Left kidney (tissue), 2 donors: Measurements from ENCODE around the gene DNAJC6. TPM values are rescaled to one million over a fixed set of nuclear protein-coding genes. Genes with fewer than 3 reads are reported as not detected.
"Not testable (repeated sequence)": the region's sequence is repeated elsewhere in the genome, so short reads cannot be mapped to it uniquely, and the experiment has no call there.

Source experiments
- DNase-seq: peaks from one replicate; pipeline ENCODE4 v3.0.0-alpha.2; 2013
- polyA plus RNA-seq: library from polyadenylated mRNA; unstranded; fragments of 120-200 nt; gene quantifications from one replicate; pipeline ENCODE4 v1.2.1, GENCODE V29; 2013; ENCODE audit not compliant: insufficient read length

DNAJC6 gene
- polyA plus RNA-seq, 1 donor: 6.6 TPM

DNA sequence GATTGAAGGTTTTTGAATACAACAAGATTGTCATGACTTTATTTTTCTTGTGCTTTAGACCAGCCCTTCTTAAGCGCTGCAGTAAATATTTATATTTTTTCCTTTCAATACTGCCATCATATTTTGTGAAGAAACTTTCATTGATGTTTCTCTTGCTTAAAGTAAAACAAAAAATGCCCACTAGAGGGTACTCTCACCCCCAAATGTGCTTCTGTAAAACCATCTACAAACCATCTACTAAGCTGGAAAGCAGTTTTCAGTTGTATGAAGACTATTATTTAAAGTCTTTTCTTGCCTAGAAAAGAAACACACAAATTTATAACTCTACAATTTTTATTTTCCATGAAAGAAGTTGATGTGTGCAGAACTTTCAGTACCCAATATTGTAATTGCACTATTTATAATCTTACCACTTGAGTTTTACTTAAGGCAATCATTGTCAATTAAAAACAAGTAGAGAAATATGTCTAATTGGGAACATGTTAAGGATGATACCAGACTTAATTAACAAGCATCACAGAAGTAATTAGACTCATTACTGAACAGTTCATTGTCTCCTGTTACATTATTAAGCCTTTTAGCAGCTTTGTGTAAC, 121.9 kb downstream of the DNAJC6 start:
- peak; percentile 36 for DNase-seq

DNA sequence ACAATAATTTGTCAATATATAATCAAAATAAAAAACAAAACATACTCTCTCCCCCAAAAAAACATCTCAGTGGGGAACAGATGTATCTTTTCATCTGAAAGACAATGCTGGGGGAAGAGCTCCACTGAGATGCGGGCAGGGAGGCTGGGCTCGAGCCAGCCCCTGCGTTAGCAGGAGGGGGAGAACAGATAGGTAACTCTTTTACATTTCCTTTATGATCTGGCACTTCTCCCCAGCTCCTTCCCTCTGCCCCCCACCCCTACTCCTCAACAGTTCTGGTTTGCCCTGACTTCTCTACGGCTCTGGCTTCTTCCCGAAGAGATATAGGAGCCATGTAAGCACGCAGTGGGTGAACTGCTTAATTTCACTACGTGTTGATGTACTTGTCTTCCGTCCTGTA, 123.6 kb downstream of the DNAJC6 start:
- no peak for DNase-seq

- DNase-seq: no peak
Measured at GRCh38 chr1:65434255-65434654, 124.9 kb downstream of the DNAJC6 start.

GRCh38 chr1:65434760-65435159, 125.4 kb downstream of the DNAJC6 start:
- DNase-seq: no peak

DNA sequence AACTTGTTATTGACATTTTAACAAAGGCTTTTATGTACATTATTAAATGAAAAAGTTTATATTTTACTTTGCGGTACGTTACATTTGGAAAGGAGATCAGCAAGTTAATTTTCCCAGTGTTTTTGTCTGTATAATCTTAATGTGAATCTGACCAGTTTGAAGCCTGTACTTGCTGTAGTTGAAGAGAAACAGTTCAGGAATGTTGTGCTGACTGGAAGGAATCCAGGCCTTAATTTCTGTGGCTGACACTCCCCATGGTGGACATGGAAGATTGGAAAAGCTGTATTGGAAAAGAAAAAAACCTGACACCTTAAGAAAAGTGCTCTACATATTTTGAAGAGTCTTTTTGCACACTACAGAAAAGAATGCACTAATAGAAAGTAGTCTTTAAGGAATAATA, 126.6 kb downstream of the DNAJC6 start:
- no peak for DNase-seq

- DNase-seq: no peak
Measured at GRCh38 chr1:65437616-65438015, 128.3 kb downstream of the DNAJC6 start.

DNA sequence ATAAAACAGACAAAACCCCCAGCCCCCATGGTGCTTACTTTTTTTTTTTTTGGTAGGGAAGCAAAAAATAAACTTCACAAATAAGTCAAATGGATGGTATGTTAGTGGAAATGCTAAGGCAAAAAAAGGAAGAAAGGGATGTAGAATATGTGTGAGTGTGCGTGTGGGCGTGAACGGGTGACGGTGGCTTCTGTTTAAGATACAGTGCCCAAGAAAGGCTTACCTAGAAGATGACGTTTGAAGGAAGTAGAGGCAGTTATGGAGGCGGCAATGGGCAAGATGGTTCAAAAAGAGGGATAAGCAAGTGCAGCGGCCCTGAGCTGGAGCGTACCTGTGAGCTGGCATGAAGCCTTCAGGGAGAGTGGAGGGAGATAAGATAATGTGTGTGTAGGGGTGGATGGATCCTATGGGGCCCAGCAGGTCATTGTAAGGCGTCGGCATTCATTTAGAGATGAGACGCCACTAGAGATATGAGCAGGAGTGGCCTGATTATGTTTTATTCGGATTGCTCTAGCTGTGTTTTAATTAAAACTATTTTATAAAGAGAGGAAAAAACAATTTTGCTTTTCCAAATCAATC, 131.1 kb downstream of the DNAJC6 start:
- DNase-seq: no peak

- no peak for DNase-seq
Measured at GRCh38 chr1:65440915-65441314, 131.6 kb downstream of the DNAJC6 start.

DNA sequence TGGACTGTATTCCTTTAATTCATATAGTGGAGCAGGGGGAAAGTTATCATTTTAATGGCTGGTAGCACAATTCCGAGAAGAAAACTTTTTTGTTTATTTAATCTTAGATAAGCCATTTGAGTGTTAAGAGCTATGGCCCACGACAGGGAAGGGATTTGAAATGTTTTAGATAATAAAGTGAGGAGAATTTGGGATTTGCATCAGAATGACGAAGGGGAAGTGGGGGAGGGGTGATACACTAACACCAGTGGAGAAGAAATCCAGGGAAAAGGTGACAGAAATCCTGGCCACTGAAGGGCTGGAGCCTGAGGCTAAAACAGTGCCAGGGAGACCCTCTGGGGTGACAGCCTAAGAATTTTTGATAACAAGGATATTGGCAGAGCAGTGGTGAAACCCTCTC, 132.1 kb downstream of the DNAJC6 start:
- no peak for DNase-seq

DNA sequence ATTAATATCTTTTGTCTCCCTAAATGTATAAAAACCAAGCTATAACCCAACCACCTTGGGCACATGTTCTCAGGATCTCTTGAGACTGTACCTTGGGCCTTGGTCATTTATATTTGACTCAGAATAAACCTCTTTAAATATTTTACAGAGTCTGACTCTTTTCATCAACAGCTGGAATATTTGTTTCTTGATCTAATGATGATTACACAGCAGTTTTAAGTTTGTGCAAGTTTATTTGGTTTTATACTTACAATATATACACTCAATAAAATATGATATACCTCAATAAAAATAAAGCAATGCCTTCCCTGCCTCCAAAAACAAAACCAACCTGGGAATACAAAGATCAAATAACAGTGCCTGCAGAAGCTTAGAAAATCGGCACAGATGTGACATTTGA, 133.1 kb downstream of the DNAJC6 start:
- DNase-seq: no peak

- DNase-seq: no peak
Measured at GRCh38 chr1:65443647-65444046, 134.3 kb downstream of the DNAJC6 start.

- no peak for DNase-seq
Measured at GRCh38 chr1:65444128-65444640, 134.8 kb downstream of the DNAJC6 start.

DNA sequence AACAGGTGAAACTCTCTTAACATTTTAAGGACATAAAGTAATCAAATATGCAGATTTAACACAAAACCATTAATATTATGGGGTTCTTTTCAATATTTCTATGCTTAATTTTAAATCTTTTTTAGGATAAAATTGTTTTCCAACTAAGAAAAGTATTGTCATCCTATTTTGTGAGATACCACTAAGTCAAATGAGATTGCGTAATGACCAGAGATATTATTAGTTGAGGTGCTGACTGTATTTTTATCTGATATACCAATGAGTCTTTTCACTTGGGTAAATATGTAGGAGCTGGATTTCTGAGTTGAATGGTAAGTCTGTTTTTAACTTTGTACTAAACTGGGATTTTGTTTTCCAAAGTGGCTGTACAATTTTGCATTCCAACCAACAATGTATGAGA, 136.5 kb downstream of the DNAJC6 start:
- DNase-seq: no peak

DNA sequence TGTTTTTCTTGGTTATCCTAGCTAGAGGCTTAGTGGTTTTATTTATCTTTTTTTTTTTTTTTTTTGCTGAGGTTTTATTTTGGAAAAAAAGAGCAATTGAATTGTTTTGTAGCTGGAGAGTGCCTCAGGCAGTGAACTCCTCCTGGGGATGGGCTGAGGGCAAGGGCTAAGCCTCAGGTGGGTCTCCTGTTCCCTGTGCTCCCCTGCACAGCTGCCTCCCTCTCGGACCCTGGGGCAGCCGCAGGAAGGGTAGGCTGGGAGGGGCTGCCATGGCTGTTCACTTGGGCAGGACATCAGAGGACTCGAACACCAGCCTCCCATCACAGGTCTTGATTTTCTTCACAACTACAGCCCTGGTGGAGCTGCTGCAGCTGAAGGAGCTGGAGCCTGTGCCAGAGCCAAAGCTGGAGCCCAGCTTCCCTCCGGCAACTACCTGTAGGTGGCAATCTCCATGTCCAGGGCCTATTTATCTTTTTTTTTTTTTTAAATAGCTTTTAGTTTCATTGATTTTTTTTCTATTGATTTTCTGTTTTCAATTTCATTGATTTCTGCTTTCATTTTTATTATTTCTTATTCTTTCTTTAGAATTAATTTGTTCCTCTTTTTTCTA, 140.0 kb downstream of the DNAJC6 start:
- DNase-seq: no peak

GRCh38 chr1:65455678-65456077, 146.3 kb downstream of the DNAJC6 start:
- DNase-seq: not testable (repeated sequence)

- DNase-seq: no peak
Measured at GRCh38 chr1:65456481-65456880, 147.1 kb downstream of the DNAJC6 start.

DNA sequence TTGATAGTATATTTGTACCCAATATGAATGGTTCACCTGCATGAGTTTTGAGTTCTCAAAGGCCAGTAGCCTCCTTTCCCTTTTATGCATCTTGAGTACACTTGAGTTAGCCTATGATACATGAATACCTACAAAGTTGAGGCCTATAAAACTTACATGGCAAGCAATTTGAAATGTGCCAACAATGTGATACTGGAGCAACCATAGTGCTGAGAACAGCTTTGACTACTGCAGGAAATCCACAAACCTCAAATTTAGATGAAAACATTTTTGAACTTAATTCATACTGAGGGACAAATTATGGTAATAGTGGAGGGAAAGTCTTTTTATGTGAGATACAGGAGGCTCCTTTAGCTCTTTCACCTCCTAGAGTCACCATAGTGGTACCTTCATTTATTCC, 148.5 kb downstream of the DNAJC6 start:
- no peak for DNase-seq

DNA sequence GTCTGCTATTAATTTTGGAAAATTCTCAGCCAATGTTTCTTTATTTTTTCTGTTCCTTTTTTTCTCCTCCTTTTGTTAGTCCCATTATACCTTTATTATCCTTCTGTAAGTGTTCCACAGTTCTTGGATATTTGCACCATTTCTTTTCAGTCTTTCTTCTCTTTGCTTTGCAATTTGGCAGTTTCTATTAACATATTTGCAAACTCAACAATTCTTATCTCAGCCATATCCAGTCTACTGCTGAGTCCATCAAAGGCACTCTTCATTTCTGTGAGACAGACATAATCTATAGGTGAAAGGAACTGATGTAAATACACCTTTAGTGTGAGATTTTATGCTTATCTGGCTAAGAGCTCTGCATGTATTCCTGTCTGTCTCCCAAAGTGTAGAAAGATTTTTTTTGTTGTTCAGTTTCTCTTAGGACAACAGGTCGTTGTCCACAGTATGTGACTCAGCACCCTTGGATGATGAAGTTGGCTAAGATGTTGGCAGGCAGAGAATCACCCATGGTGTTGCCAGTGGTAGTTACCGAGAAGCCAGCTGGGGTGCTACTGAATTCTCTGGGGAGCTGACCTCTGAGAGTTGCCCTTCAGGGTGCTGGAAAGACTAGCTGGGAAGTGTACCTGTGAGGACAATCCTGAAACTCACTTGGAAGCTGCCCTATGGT, 149.5 kb downstream of the DNAJC6 start:
- no peak for DNase-seq

DNA sequence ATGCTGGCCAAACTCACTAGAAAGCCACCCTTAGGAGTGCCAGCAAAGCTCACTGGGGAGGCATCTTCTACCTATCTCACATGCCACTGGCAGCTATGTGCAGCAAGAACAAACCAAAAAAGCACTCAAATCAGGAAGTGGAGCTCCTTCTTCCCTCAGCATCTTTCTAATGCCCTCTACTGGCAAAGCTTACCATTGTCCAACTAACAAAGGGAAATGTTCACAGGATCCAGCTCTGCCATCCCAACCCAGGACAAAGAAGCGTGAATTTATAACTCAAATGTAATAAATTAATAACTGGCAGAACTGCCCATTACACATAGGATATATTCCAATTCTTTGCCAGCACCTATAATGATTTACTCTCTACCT, 150.0 kb downstream of the DNAJC6 start:
- no peak for DNase-seq
